Heart left ventricle (tissue), 16 donors: Measurements from ENCODE around the gene FHOD1. TPM values are rescaled to one million over a fixed set of nuclear protein-coding genes. Genes with fewer than 3 reads are reported as not detected.

ENCODE experiments used
- ATAC-seq, 4 donors: fragments of 200-7000 bp; cut with Tn5 transposase; one replicate each; pipeline ENCODE4 v1.9.1; 2020 to 2022; ENCODE audit warnings: moderate library complexity in 4 of 4, mild to moderate bottlenecking in 3 of 4, moderate number of reproducible peaks in 1 of 4
- DNase-seq, 5 donors: peaks; one replicate each; pipeline ENCODE4 v3.0.0-alpha.2; 2020
- H3K27ac ChIP-seq, 12 donors: fragments of 200-600 bp; sonication (generic) in 4 of 12; one replicate each; pipeline versions ENCODE4 v1.5.0 to v1.8.0; 2016 to 2022; ENCODE audit warnings: mild to moderate bottlenecking in 2 of 12
- H3K27me3 ChIP-seq, 9 donors: fragments of 200-600 bp; sonication (generic) in 2 of 9; one replicate each; pipeline versions ENCODE4 v1.5.1 to v1.8.0; 2016 to 2022; ENCODE audit warnings: mild to moderate bottlenecking in 3 of 9
- H3K36me3 ChIP-seq, 9 donors: fragments of 200-600 bp; sonication (generic) in 2 of 9; one replicate each; pipeline versions ENCODE4 v1.5.0 to v1.8.0; 2018 to 2022; ENCODE audit warnings: mild to moderate bottlenecking in 2 of 9
- H3K4me1 ChIP-seq, 12 donors: fragments of 200-600 bp; sonication (generic) in 4 of 12; one replicate each; pipeline versions ENCODE4 v1.5.0 to v1.8.0; 2016 to 2022; ENCODE audit warnings: mild to moderate bottlenecking in 3 of 12
- H3K4me3 ChIP-seq, 12 donors: fragments of 200-600 bp; sonication (generic) in 4 of 12; one replicate each; pipeline versions ENCODE4 v1.5.0 to v1.8.0; 2017 to 2022; ENCODE audit warnings: mild to moderate bottlenecking in 9 of 12, moderate library complexity in 4 of 12
- H3K9me3 ChIP-seq, 12 donors: fragments of 200-600 bp; sonication (generic) in 4 of 12; one replicate each; pipeline versions ENCODE4 v1.5.0 to v1.8.0; 2016 to 2022; ENCODE audit warnings: mild to moderate bottlenecking in 1 of 12
- POLR2A ChIP-seq, 2 donors: fragments of 450-650 bp; IDR thresholded peaks; one replicate each; pipeline ENCODE4 v1.6.1; 2017; ENCODE audit warnings: antibody characterized with exemption in 2 of 2, mild to moderate bottlenecking in 2 of 2, moderate library complexity in 2 of 2
- WGBS, 4 donors: extraction: QIAGEN DNeasy Blood & Tissue Kit in 2 of 4; methylation state at CpG; one replicate each; pipeline versions ENCODE4 v1.1.5 to v1.1.7; 2013 to 2018; 5-methylcytosine and 5-hydroxymethylcytosine counted together
- intact Hi-C, 10 donors: fragments of 100-400 bp; cut with DNase I; formaldehyde crosslinking; loops; one replicate each; pipeline versions ENCODE4 v1.11.1 to v1.14.2; 2022
- polyA plus RNA-seq, 2 donors: library from polyadenylated mRNA; stranded (reverse); fragments of 200-250 nt; gene quantifications; one replicate each; pipeline ENCODE4 v1.2.3, GENCODE V29; 2013
- total RNA-seq, 9 donors: library from RNA; depleted of rRNA in 2 of 9; stranded (reverse); fragments of >200 nt in 2 of 9; fragmentation: NEBNext Ultra II Directional in 3 of 9; extraction: Animal tissue kit (Norgen Biotek cat#: 25700) in 3 of 9; gene quantifications; one replicate each; pipeline versions ENCODE4 v1.1.0 to v1.2.4, GENCODE V29; 2016 to 2023
- TF ChIP-seq, protein P1 (sequence below), 12 donors: fragments of 200-600 bp; sonication (generic) in 4 of 12; IDR thresholded peaks; one replicate each; pipeline versions ENCODE4 v1.5.0 to v1.8.0; 2018 to 2022; ENCODE audit warnings: antibody characterized with exemption in 12 of 12, mild to moderate bottlenecking in 5 of 12
- donor health status: ischemic (EF 13 %, LVEDD 7.1; RV severe dilation, severe dysfunction).
- donor health status: healthy with polysubstance abuse.
- donor health status: DM: no; HTN: yes; CAD: no.
- donor health status: DM: no; HTN: no; CAD: no.
- donor health status: ischemic (EF 25% LVEDD 6.9; RV normal size, moderate dysfunction).
- donor health status: ischemic (EF 25% LVEDD 5.7; RV mildly dilated, moderate dysfunction).
- donor health status: healthy.
- donor health status: DM: yes; HTN: yes; CAD: no.
- donor health status: ischemic (EF 35%, LVEDD 5.7; RV mildly dilated, moderate dysfunction).
- donor health status: nonischemic (EF 11% LVEDD 7.7; RV severe dilation, severe dysfunction).
- donor health status: DM: yes; HTN: yes; CAD: no.
- donor health status: PGD.
- donor health status: ischemic (EF 29% LVEDD 5.4; RV normal size, mild dysfunction).
- donor health status: nonischemic (EF 23%, LVEDD 6.1; RV moderate dilation, normal function).

Gene FHOD1
- total and polyA plus RNA-seq, 11 donors, result 9.6 to 30.3 (median 18.0) TPM

DNA sequence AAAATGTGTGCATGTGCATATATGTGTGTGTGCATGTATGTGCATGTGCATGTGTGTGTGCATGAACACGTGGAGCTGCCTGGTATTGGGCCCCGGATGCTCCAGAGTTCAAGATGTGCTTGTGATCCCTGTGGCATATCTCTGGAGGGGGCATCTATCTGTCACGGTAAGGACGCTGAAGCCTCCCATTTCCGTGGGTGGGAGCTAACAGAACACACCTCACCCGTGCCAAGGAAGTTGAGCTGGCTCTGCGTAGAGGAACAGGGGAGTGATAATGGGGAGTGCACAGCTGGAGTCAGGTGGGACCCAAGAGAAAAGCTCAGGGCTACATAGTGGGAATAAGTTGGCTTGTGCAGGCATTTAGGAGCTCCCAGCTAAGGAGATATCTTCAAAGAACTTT lies 35.6 kb downstream of the FHOD1 start:
- Histone ChIP-seq H3K4me3 (no peak overlapping the region), H3K27ac (no peak overlapping the region), H3K4me1 (peaks cover 3 to 29% (median 14%) of the 10 kb centered on the region in 12 donors), H3K9me3 (no peaks in the 10 kb centered on the region), H3K36me3 (peaks cover 0 to 4% (median 0%) of the 10 kb centered on the region in 9 donors), H3K27me3 (no peaks in the 10 kb centered on the region)
- DNase-seq (no peak), ATAC-seq (no peak)
- intact Hi-C loops, result no loop called here
- WGBS, 4 donors, result 64 to 85% (median 68%) methylated on average over 7 of the region's 7 CpGs
- TF ChIP-seq, protein P1, sequence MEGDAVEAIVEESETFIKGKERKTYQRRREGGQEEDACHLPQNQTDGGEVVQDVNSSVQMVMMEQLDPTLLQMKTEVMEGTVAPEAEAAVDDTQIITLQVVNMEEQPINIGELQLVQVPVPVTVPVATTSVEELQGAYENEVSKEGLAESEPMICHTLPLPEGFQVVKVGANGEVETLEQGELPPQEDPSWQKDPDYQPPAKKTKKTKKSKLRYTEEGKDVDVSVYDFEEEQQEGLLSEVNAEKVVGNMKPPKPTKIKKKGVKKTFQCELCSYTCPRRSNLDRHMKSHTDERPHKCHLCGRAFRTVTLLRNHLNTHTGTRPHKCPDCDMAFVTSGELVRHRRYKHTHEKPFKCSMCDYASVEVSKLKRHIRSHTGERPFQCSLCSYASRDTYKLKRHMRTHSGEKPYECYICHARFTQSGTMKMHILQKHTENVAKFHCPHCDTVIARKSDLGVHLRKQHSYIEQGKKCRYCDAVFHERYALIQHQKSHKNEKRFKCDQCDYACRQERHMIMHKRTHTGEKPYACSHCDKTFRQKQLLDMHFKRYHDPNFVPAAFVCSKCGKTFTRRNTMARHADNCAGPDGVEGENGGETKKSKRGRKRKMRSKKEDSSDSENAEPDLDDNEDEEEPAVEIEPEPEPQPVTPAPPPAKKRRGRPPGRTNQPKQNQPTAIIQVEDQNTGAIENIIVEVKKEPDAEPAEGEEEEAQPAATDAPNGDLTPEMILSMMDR (IDR thresholded peaks at IDR 0.05), result no peak
- no peak for TF ChIP-seq POLR2A (IDR thresholded peaks at IDR 0.05)

DNA sequence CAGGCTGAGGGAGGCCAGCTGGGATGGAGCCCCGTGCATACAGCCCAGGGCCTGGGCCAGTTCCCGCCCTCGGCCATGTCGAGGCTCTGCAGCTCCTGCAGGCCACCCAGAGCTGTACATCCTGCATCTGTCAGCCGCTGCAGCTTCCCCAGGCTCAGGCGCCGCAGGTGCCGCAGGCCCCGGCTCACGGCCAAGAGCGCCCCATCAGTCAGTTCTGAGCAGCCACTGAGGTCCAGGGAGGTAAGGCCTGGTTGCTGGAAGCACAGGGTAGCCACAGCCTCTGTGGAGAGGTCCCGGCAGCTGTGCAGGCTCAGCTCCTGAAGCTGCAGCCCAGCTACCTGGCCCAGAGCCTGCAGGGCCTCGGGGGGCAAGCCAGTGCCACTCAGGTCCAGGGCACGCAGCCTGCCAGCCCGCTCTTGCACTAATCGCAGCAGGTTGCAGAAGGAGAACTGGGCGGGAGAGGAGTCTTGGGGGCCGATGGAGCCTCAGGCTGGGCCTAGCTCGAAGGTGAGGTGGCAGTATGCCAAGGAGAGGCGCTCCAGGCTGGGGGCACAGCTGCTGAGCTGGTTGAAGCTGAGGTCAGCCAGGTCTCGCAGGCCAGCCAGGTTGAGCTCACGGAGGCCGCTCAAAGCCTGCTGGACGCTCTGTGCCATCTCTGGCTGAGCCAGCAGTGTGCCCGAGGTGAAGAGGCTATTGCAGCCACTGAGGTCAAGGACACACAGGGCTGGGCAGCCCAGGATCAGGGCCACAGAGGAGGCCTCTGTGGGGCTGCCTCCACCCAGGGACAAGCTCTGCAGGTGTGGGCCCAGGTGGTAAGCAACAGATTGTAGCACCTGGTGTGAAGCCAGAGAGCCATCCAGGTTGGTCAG lies 37.0 kb downstream of the FHOD1 start:
- H3K4me3 ChIP-seq, result no peak overlapping the region
- no peaks in the 10 kb centered on the region for H3K27me3 ChIP-seq
- H3K36me3 ChIP-seq, result peaks cover 0 to 4% (median 0%) of the 10 kb centered on the region in 9 donors
- ATAC-seq (no peak), DNase-seq (no peak)
- intact Hi-C loops, result no loop called here
- no peak for TF ChIP-seq POLR2A (IDR thresholded peaks at IDR 0.05)
- H3K4me1 ChIP-seq, result peaks cover 0 to 16% (median 6%) of the 10 kb centered on the region in 12 donors
- no peaks in the 10 kb centered on the region for H3K9me3 ChIP-seq
- 86 to 91% (median 90%) methylated on average over 15 to 25 of the region's 25 CpGs for WGBS, 4 donors
- no peak overlapping the region for H3K27ac ChIP-seq

DNA sequence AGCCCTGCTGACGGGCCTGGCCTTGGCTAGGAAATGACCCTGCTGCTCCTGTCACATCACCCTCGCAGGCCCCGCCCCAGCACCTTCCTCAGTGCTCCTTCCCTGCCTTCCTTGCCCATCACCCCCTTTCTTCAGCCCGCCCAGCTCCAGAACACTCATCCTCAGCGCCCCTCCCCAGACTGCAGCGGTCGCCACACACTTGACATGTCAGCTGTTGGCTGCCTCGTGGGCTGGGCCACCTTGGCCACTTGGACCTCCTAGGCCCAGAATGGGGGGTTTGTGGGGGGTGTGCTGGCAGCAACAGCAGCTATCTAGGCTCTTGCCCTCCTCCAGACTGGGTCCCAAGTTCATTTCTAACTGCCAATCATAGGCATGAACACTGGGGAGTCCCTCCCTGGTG lies 37.7 kb downstream of the FHOD1 start:
- DNase-seq (no peak), ATAC-seq (no peak)
- WGBS, 4 donors, result 85 to 93% (median 88%) methylated on average over 8 of the region's 8 CpGs
- Histone ChIP-seq H3K36me3 (peaks cover 0 to 4% (median 0%) of the 10 kb centered on the region in 9 donors), H3K4me3 (no peak overlapping the region), H3K4me1 (peaks cover 0 to 15% (median 6%) of the 10 kb centered on the region in 12 donors), H3K27ac (no peak overlapping the region), H3K27me3 (no peaks in the 10 kb centered on the region), H3K9me3 (no peaks in the 10 kb centered on the region)
- TF ChIP-seq, protein P1 (IDR thresholded peaks at IDR 0.05), result no peak
- TF ChIP-seq POLR2A (IDR thresholded peaks at IDR 0.05), result no peak
- intact Hi-C loops, result no loop called here

DNA sequence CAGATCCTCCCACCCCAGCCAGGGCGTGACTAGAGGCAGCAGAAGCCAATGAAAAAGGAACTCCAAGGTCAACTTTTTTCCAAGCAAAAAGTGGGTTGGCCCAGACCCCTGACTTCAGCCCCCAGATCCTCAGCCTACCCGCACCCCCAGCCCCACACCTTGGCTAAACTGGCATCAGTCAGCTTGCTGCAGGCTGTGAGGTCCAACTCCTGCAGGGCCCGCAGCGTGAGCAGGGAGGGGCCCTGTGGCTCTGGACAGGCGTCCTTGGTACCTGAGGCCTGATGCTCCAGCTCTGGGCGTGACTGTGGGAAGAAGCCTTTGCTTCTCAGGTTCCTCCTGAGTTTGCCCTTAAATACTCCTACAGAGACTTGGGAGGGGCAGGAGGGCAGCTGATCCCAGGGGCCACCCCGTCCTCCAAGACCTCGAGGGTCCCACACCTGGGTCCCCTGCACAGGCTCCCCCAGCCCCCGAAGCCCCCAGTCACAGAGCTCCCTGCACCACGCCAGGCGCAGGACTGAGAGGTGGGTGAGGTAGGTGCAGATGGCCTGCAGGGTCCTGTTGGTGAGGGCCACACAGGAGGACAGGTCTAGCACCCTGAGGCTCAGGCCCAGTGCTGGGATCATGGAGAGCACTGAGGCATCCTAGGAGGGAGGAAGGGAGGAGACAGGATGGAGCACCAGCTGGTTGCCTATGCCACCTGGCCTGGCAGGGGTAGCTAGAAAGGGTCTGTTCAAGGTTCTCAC lies 39.0 kb downstream of the FHOD1 start:
- DNase-seq (no peak), ATAC-seq (no peak)
- intact Hi-C loops, result no loop called here
- no peak overlapping the region for H3K4me3 ChIP-seq
- H3K36me3 ChIP-seq, result peaks cover 0 to 15% (median 7%) of the 10 kb centered on the region in 9 donors
- H3K9me3 ChIP-seq, result no peaks in the 10 kb centered on the region
- peaks cover 0 to 7% (median 4%) of the 10 kb centered on the region in 12 donors for H3K4me1 ChIP-seq
- no peak overlapping the region for H3K27ac ChIP-seq
- TF ChIP-seq, protein P1 (IDR thresholded peaks at IDR 0.05), result no peak
- TF ChIP-seq POLR2A (IDR thresholded peaks at IDR 0.05), result no peak
- WGBS, 4 donors, result 93 to 96% (median 95%) methylated on average over 6 to 11 of the region's 11 CpGs
- no peaks in the 10 kb centered on the region for H3K27me3 ChIP-seq
